Thyroid gland (tissue), 4 donors: ENCODE measurements around the gene ECT2L. TPM values are rescaled to one million over a fixed set of nuclear protein-coding genes. Genes with fewer than 3 reads are reported as not detected.

Experiments used
- DNase-seq, 2 donors: peaks; one replicate each; pipeline ENCODE4 v3.0.0-alpha.2; 2019
- H3K27ac ChIP-seq, 3 donors: fragments of 200-600 bp; sonication (generic); 1 replicate in 2 of 3; 2 replicates in 1 of 3; pipeline ENCODE4 v1.5.1; 2016 to 2019; ENCODE audit warnings: mild to moderate bottlenecking in 1 of 3, moderate library complexity in 1 of 3
- H3K27me3 ChIP-seq: fragments of 200-600 bp; sonication (generic); one replicate; pipeline ENCODE4 v1.5.1; 2019
- H3K36me3 ChIP-seq, 2 donors: fragments of 200-600 bp; sonication (generic); one replicate each; pipeline ENCODE4 v1.5.1; 2016 to 2019
- H3K4me1 ChIP-seq, 2 donors: fragments of 200-600 bp; sonication (generic); one replicate each; pipeline ENCODE4 v1.5.1; 2017 to 2019
- H3K4me3 ChIP-seq, 3 donors: fragments of 200-600 bp; sonication (generic); replicated peaks in 1 of 3; 1 replicate in 2 of 3; 2 replicates in 1 of 3; pipeline ENCODE4 v1.5.1; 2016; ENCODE audit warnings: mild to moderate bottlenecking in 1 of 3
- H3K9me3 ChIP-seq: fragments of 200-600 bp; sonication (generic); one replicate; pipeline ENCODE4 v1.5.1; 2017
- POLR2A ChIP-seq, 2 donors: fragments of 450-650 bp; IDR thresholded peaks; one replicate each; pipeline ENCODE4 v1.6.1; 2017; ENCODE audit warnings: antibody characterized with exemption in 2 of 2, mild to moderate bottlenecking in 2 of 2, moderate library complexity in 1 of 2
- WGBS, 2 donors: methylation state at CpG; one replicate each; pipeline ENCODE4 v1.1.5; 2017; 5-methylcytosine and 5-hydroxymethylcytosine counted together
- intact Hi-C: fragments of 100-400 bp; cut with DNase I; formaldehyde crosslinking; loops from one replicate; pipeline ENCODE4 v1.15.1; 2023
- total RNA-seq, 4 donors: library from RNA; depleted of rRNA; stranded (reverse); fragments of >200 nt; gene quantifications; one replicate each; pipeline ENCODE4 v1.2.3, GENCODE V29; 2016
- TF ChIP-seq, protein P1 (sequence below), 6 experiments: fragments of 200-600 bp in 3 of 6; fragments of 450-650 bp in 3 of 6; sonication (generic) in 3 of 6; IDR thresholded peaks; one replicate each; pipeline ENCODE4 v1.5.1; 2016 to 2019; ENCODE audit warnings: antibody characterized with exemption in 6 of 6, mild to moderate bottlenecking in 2 of 6, inconsistent platforms in 1 of 6, moderate library complexity in 1 of 6

The ECT2L gene
- total RNA-seq, 4 donors from 2014 or later = 0.11 to 8.7 (median 0.16) TPM

DNA sequence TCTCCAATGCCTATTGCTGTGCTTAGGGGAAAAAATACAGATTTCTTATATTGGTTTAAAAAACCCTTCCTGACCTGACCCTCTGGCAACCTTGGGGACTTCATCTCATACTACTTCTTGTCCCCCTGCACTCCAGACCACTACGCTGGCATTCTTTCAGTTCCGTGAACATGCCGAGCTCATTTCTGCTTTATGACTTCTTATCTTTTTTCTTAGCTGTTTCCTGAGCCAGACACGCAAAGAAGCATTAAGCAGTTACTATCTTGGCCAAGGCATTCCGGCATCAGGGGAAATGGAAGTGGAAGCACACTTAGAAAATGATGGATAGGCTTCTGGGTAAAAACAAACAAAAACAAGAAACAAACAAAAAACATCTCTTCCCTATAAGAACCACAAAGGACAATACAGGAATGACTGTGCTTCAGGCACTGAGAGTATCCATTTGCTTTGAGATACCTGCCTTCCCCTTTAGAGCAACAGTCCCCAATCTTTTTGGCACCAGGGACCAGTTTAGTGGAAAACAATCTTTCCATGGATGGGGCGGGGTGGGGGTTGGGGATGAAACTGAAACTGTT, 26.7 kb upstream of the ECT2L start:
- intact Hi-C loops = loop anchor here (5.0 to 10.0 kb wide), 3 partner anchors 77 to 344 kb away; no protein-coding TSS in a partner anchor
- WGBS, 2 donors = 64 to 72% methylated on average over 6 of the region's 6 CpGs
- H3K27ac ChIP-seq = no peak overlapping the region
- DNase-seq = no peak
- no peaks in the 10 kb centered on the region for H3K36me3 ChIP-seq
- H3K4me3 ChIP-seq = no peak overlapping the region
- no peak for TF ChIP-seq POLR2A (IDR thresholded peaks at IDR 0.05)
- TF ChIP-seq, protein P1, sequence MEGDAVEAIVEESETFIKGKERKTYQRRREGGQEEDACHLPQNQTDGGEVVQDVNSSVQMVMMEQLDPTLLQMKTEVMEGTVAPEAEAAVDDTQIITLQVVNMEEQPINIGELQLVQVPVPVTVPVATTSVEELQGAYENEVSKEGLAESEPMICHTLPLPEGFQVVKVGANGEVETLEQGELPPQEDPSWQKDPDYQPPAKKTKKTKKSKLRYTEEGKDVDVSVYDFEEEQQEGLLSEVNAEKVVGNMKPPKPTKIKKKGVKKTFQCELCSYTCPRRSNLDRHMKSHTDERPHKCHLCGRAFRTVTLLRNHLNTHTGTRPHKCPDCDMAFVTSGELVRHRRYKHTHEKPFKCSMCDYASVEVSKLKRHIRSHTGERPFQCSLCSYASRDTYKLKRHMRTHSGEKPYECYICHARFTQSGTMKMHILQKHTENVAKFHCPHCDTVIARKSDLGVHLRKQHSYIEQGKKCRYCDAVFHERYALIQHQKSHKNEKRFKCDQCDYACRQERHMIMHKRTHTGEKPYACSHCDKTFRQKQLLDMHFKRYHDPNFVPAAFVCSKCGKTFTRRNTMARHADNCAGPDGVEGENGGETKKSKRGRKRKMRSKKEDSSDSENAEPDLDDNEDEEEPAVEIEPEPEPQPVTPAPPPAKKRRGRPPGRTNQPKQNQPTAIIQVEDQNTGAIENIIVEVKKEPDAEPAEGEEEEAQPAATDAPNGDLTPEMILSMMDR (IDR thresholded peaks at IDR 0.05) = no peak
- no peaks in the 10 kb centered on the region for H3K9me3 ChIP-seq
- H3K4me1 ChIP-seq = peaks cover 0 to 5% of the 10 kb centered on the region in 2 donors
- H3K27me3 ChIP-seq = no peaks in the 10 kb centered on the region

DNA sequence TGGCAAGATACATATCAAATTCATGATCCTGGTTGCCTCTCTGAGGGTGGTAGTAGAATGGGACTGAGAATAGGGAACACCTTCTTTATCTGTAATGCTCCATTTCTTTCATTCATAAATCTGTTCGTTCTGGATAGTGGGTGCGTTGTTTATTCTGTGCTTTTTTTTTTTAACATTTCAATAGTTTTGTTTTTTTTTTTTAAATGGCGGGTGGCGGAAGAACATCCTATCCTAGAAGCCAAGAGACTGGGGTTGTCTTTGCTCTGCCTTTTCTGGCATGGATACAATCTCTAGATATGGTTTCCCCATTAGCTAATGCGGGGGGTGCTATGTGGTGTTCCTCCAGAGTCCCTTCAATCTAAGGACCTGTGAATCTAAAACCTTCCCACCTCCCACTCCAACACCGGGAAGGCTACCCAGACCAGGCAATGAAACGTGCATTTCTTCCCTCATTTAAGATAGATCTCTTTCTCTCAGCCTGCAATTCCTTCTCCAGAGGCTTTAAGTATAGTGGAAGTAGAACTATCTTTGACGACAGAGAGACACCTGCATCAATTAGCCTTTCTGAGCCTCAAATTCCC, 23.2 kb upstream of the ECT2L start:
- Histone ChIP-seq H3K9me3 (no peaks in the 10 kb centered on the region), H3K27me3 (no peaks in the 10 kb centered on the region), H3K4me1 (peaks cover 6 to 14% of the 10 kb centered on the region in 2 donors), H3K4me3 (peak overlapping the region in 2 of 3 donors; percentile 62 to 69), H3K27ac (peak overlapping the region in 2 of 3 donors; percentile 96 to 99), H3K36me3 (peaks cover 2 to 8% of the 10 kb centered on the region in 2 donors)
- WGBS, 2 donors = 14 to 16% methylated on average over 8 of the region's 8 CpGs
- no peak for TF ChIP-seq POLR2A (IDR thresholded peaks at IDR 0.05)
- TF ChIP-seq, protein P1 (IDR thresholded peaks at IDR 0.05) = no peak
- intact Hi-C loops = no loop called here
- no peak for DNase-seq

- Histone ChIP-seq H3K27me3 (no peaks in the 10 kb centered on the region), H3K4me3 (peak within 1 kb of the TSS; percentile 43 to 69 (median 62)), H3K27ac (peak within 1 kb of the TSS; percentile 96 to 99 (median 97)), H3K4me1 (peaks cover 6 to 14% of the 10 kb centered on the region in 2 donors), H3K9me3 (no peaks in the 10 kb centered on the region), H3K36me3 (peaks cover 4 to 8% of the 10 kb centered on the region in 2 donors)
- intact Hi-C loops = no loop called here
- TF ChIP-seq, protein P1 (IDR thresholded peaks at IDR 0.05) = peak in 2 of 6 experiments; percentile 2 to 17
- TF ChIP-seq POLR2A (IDR thresholded peaks at IDR 0.05) = peak in 1 of 2 donors; percentile 69
- peak; percentile 96 for DNase-seq
- 1% methylated on average over 47 of the region's 47 CpGs for WGBS, 2 donors
Measured at GRCh38 chr6:138773177-138774091, 22.5 kb upstream of the ECT2L start, which contains the start of gene CCDC28A. TSS of gene CCDC28A (plus strand) at chr6:138773769. CDS start at chr6:138776121, 2,352 bp downstream.

DNA sequence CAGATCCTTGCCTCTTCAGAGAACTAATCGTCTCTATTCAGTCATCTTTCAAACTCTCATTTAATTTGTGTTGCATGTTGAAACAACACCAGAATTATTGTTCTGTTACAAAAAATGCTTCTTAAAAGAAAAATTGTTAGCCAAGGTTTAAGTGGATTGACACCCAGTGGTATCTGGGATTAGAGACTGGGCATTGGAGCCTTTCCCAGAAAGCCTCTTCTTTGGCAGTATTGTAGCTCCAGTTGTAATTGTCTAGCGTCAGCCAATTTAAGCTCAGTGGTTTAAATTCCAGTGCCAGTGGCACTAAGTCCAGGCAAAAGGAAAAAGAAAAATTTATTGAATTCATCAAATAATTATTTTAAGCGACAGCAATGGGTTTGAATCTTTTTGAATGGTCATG, 21.5 kb upstream of the ECT2L start:
- Histone ChIP-seq H3K27me3 (no peaks in the 10 kb centered on the region), H3K9me3 (no peaks in the 10 kb centered on the region), H3K27ac (no peak overlapping the region), H3K4me1 (peaks cover 6 to 14% of the 10 kb centered on the region in 2 donors), H3K4me3 (peak overlapping the region in 2 of 3 donors; percentile 43 to 69), H3K36me3 (peaks cover 4 to 8% of the 10 kb centered on the region in 2 donors)
- 30 to 31% methylated on average over 3 of the region's 3 CpGs for WGBS, 2 donors
- intact Hi-C loops = no loop called here
- DNase-seq = no peak
- TF ChIP-seq, protein P1 (IDR thresholded peaks at IDR 0.05) = no peak
- no peak for TF ChIP-seq POLR2A (IDR thresholded peaks at IDR 0.05)
